ENCODE measurements around the gene TSNAX.

The TSNAX gene

DNA sequence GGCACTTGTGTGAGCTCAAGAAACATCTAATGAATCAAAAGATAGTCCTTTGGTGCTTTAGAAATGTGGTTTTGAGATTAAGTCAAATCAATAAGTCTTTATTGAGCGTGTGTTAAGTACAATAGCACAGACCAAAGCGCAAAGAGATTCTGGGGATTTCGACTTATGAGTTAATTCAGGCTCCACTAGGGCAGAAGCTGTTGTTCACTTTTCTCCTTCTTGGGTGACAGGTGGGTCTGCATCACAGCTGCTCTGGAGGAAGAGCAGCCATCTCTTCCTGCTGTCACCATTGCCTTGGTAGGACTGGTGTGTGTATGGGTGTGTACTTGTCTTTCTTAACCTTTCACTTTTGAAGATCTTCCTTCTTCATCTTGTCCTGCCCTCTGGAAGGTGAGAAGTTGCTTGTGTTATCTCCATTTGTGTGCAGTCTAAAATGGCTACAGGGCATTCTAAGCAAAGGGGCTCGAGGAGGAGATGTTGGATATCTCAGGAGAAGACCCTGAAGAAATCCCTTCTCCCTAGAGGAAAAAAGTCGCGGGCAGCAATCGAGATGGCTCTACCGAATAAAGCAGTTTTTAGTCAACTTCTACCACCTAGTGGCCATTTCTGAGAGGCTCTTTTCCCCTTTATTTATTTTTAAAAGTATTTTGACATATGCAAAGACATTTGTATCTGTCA, 75.3 kb downstream of the TSNAX start:
- peak overlapping the region in 1 of 2 experiments; percentile 74 for H3K4me3 ChIP-seq (ENCODE audit: insufficient read depth in 1 of 2, low read depth in 1 of 2, low read length in 2 of 2)
- DNase-seq: peak; percentile 81
- H2BK5ac ChIP-seq (ENCODE audit: low read depth, low read length, poor library complexity, severe bottlenecking): no peak overlapping the region
- 58% methylated on average over 4 of the region's 8 CpGs for WGBS
- H3K9me3 ChIP-seq (ENCODE audit: control insufficient read depth, low read length): no peaks in the 10 kb centered on the region
- H3K27me3 ChIP-seq (ENCODE audit: control insufficient read depth in 1 of 2, insufficient read depth in 1 of 2, low read length in 2 of 2): no peaks in the 10 kb centered on the region
- H3K18ac ChIP-seq (ENCODE audit: low read depth in 1 of 2, low read length in 2 of 2): no peak overlapping the region
- no peak overlapping the region for H4K91ac ChIP-seq (ENCODE audit: low read length)
- no peaks in the 10 kb centered on the region for H3K79me1 ChIP-seq (replicated peaks; ENCODE audit: low read length, poor library complexity, severe bottlenecking)
- H3K4ac ChIP-seq (ENCODE audit: low read depth in 1 of 2, low read length in 2 of 2): peak overlapping the region in 1 of 2 experiments; percentile 3
- H2AK5ac ChIP-seq (ENCODE audit: low read length, severe bottlenecking): no peak overlapping the region
- H3K4me2 ChIP-seq (ENCODE audit: low read length, poor library complexity, severe bottlenecking): peak overlapping the region; percentile 70
- H3K36me3 ChIP-seq (ENCODE audit: control insufficient read depth in 1 of 2, insufficient read depth in 2 of 2, low read depth in 1 of 2, low read length in 2 of 2): no peaks in the 10 kb centered on the region
- peak overlapping the region; percentile 60 for H3K9ac ChIP-seq (ENCODE audit: low read length)
- H3K27ac ChIP-seq (ENCODE audit: low read length, poor library complexity, severe bottlenecking): no peak overlapping the region
- no peak overlapping the region for H3K23ac ChIP-seq (ENCODE audit: low read length in 2 of 2)
- no peak overlapping the region for H2AFZ ChIP-seq (ENCODE audit: low read depth, low read length)
- H2BK15ac ChIP-seq (ENCODE audit: low read depth, poor library complexity, severe bottlenecking): no peak overlapping the region
- no peak overlapping the region for H3K14ac ChIP-seq (ENCODE audit: low read length in 2 of 2)
- no peak overlapping the region for H2BK120ac ChIP-seq (ENCODE audit: low read depth, low read length)
- peak overlapping the region; percentile 1 for H4K8ac ChIP-seq (ENCODE audit: low read length)
- H3K4me1 ChIP-seq (ENCODE audit: control insufficient read depth, insufficient read depth, low read depth, low read length): peaks cover 2% of the 10 kb centered on the region
- no peak overlapping the region for H2BK12ac ChIP-seq (ENCODE audit: low read length in 2 of 2)

DNA sequence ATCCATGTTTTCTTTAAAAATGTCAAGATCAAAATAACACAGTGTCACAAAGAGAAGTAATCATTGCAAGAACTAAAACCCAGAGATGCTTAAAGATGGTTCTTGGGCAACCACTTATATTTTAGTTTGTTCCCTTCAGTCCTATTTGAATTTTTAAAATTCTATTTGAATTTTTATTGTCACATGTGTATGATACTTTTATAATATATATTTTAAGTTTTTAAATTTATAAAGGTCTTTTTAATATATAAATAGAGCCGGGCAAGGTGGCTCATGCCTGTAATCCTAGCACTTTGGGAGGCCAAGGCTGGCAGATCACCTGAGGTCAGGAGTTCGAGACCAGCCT, 75.8 kb downstream of the TSNAX start:
- H2BK5ac ChIP-seq (ENCODE audit: low read depth, low read length, poor library complexity, severe bottlenecking): no peak overlapping the region
- no peak overlapping the region for H2BK15ac ChIP-seq (ENCODE audit: low read depth, poor library complexity, severe bottlenecking)
- no peaks in the 10 kb centered on the region for H3K79me1 ChIP-seq (replicated peaks; ENCODE audit: low read length, poor library complexity, severe bottlenecking)
- no peak overlapping the region for H3K14ac ChIP-seq (ENCODE audit: low read length in 2 of 2)
- no peak overlapping the region for H2AK5ac ChIP-seq (ENCODE audit: low read length, severe bottlenecking)
- no peak overlapping the region for H3K4ac ChIP-seq (ENCODE audit: low read depth in 1 of 2, low read length in 2 of 2)
- no peak overlapping the region for H3K9ac ChIP-seq (ENCODE audit: low read length)
- DNase-seq: no peak
- H2AFZ ChIP-seq (ENCODE audit: low read depth, low read length): no peak overlapping the region
- no peaks in the 10 kb centered on the region for H3K27me3 ChIP-seq (ENCODE audit: control insufficient read depth in 1 of 2, insufficient read depth in 1 of 2, low read length in 2 of 2)
- no peak overlapping the region for H4K91ac ChIP-seq (ENCODE audit: low read length)
- H3K9me3 ChIP-seq (ENCODE audit: control insufficient read depth, low read length): no peaks in the 10 kb centered on the region
- peaks cover 2% of the 10 kb centered on the region for H3K4me1 ChIP-seq (ENCODE audit: control insufficient read depth, insufficient read depth, low read depth, low read length)
- H3K27ac ChIP-seq (ENCODE audit: low read length, poor library complexity, severe bottlenecking): no peak overlapping the region
- H3K4me3 ChIP-seq (ENCODE audit: insufficient read depth in 1 of 2, low read depth in 1 of 2, low read length in 2 of 2): no peak overlapping the region
- H3K18ac ChIP-seq (ENCODE audit: low read depth in 1 of 2, low read length in 2 of 2): no peak overlapping the region
- no peak overlapping the region for H3K4me2 ChIP-seq (ENCODE audit: low read length, poor library complexity, severe bottlenecking)
- no peak overlapping the region for H3K23ac ChIP-seq (ENCODE audit: low read length in 2 of 2)
- no CpG with 5 or more reads among the region's 2 CpGs for WGBS
- H2BK12ac ChIP-seq (ENCODE audit: low read length in 2 of 2): no peak overlapping the region
- no peak overlapping the region for H4K8ac ChIP-seq (ENCODE audit: low read length)
- H2BK120ac ChIP-seq (ENCODE audit: low read depth, low read length): no peak overlapping the region
- no peaks in the 10 kb centered on the region for H3K36me3 ChIP-seq (ENCODE audit: control insufficient read depth in 1 of 2, insufficient read depth in 2 of 2, low read depth in 1 of 2, low read length in 2 of 2)

GRCh38 chr1:231605149-231606100, 77.0 kb downstream of the TSNAX start:
- Histone ChIP-seq H3K27ac (ENCODE audit: low read length, poor library complexity, severe bottlenecking) (no peak overlapping the region), H2BK5ac (ENCODE audit: low read depth, low read length, poor library complexity, severe bottlenecking) (no peak overlapping the region), H3K14ac (ENCODE audit: low read length in 2 of 2) (peak overlapping the region in 1 of 2 experiments; percentile 15), H3K23ac (ENCODE audit: low read length in 2 of 2) (no peak overlapping the region), H4K91ac (ENCODE audit: low read length) (no peak overlapping the region), H2BK15ac (ENCODE audit: low read depth, poor library complexity, severe bottlenecking) (no peak overlapping the region), H3K4me3 (ENCODE audit: insufficient read depth in 1 of 2, low read depth in 1 of 2, low read length in 2 of 2) (no peak overlapping the region), H3K4me2 (ENCODE audit: low read length, poor library complexity, severe bottlenecking) (no peak overlapping the region), H2BK12ac (ENCODE audit: low read length in 2 of 2) (no peak overlapping the region), H3K36me3 (ENCODE audit: control insufficient read depth in 1 of 2, insufficient read depth in 2 of 2, low read depth in 1 of 2, low read length in 2 of 2) (no peaks in the 10 kb centered on the region), H3K9me3 (ENCODE audit: control insufficient read depth, low read length) (no peaks in the 10 kb centered on the region), H3K4ac (ENCODE audit: low read depth in 1 of 2, low read length in 2 of 2) (no peak overlapping the region), H2AFZ (ENCODE audit: low read depth, low read length) (no peak overlapping the region), H2BK120ac (ENCODE audit: low read depth, low read length) (no peak overlapping the region), H3K27me3 (ENCODE audit: control insufficient read depth in 1 of 2, insufficient read depth in 1 of 2, low read length in 2 of 2) (peaks cover 2 to 3% of the 10 kb centered on the region in 2 experiments), H3K79me1 (replicated peaks; ENCODE audit: low read length, poor library complexity, severe bottlenecking) (no peaks in the 10 kb centered on the region), H3K4me1 (ENCODE audit: control insufficient read depth, insufficient read depth, low read depth, low read length) (peaks cover 2% of the 10 kb centered on the region), H2AK5ac (ENCODE audit: low read length, severe bottlenecking) (no peak overlapping the region), H4K8ac (ENCODE audit: low read length) (no peak overlapping the region), H3K18ac (ENCODE audit: low read depth in 1 of 2, low read length in 2 of 2) (no peak overlapping the region), H3K9ac (ENCODE audit: low read length) (no peak overlapping the region)
- DNase-seq: no peak
- WGBS: 53% methylated on average over 8 of the region's 8 CpGs

GRCh38 chr1:231606712-231607111, 78.2 kb downstream of the TSNAX start:
- H3K23ac ChIP-seq (ENCODE audit: low read length in 2 of 2): no peak overlapping the region
- H2AFZ ChIP-seq (ENCODE audit: low read depth, low read length): no peak overlapping the region
- H2BK5ac ChIP-seq (ENCODE audit: low read depth, low read length, poor library complexity, severe bottlenecking): no peak overlapping the region
- H3K36me3 ChIP-seq (ENCODE audit: control insufficient read depth in 1 of 2, insufficient read depth in 2 of 2, low read depth in 1 of 2, low read length in 2 of 2): no peaks in the 10 kb centered on the region
- H3K27ac ChIP-seq (ENCODE audit: low read length, poor library complexity, severe bottlenecking): no peak overlapping the region
- no peaks in the 10 kb centered on the region for H3K9me3 ChIP-seq (ENCODE audit: control insufficient read depth, low read length)
- no peak for DNase-seq
- no peak overlapping the region for H3K4me3 ChIP-seq (ENCODE audit: insufficient read depth in 1 of 2, low read depth in 1 of 2, low read length in 2 of 2)
- no peak overlapping the region for H2AK5ac ChIP-seq (ENCODE audit: low read length, severe bottlenecking)
- peak overlapping the region in 1 of 2 experiments; percentile 42 for H2BK12ac ChIP-seq (ENCODE audit: low read length in 2 of 2)
- H3K18ac ChIP-seq (ENCODE audit: low read depth in 1 of 2, low read length in 2 of 2): no peak overlapping the region
- no peak overlapping the region for H3K4me2 ChIP-seq (ENCODE audit: low read length, poor library complexity, severe bottlenecking)
- H4K91ac ChIP-seq (ENCODE audit: low read length): no peak overlapping the region
- peaks cover 2% of the 10 kb centered on the region for H3K4me1 ChIP-seq (ENCODE audit: control insufficient read depth, insufficient read depth, low read depth, low read length)
- no peaks in the 10 kb centered on the region for H3K79me1 ChIP-seq (replicated peaks; ENCODE audit: low read length, poor library complexity, severe bottlenecking)
- no peak overlapping the region for H3K14ac ChIP-seq (ENCODE audit: low read length in 2 of 2)
- H4K8ac ChIP-seq (ENCODE audit: low read length): no peak overlapping the region
- H3K4ac ChIP-seq (ENCODE audit: low read depth in 1 of 2, low read length in 2 of 2): no peak overlapping the region
- H3K27me3 ChIP-seq (ENCODE audit: control insufficient read depth in 1 of 2, insufficient read depth in 1 of 2, low read length in 2 of 2): peaks cover 4 to 6% of the 10 kb centered on the region in 2 experiments
- no peak overlapping the region for H3K9ac ChIP-seq (ENCODE audit: low read length)
- no peak overlapping the region for H2BK120ac ChIP-seq (ENCODE audit: low read depth, low read length)
- no peak overlapping the region for H2BK15ac ChIP-seq (ENCODE audit: low read depth, poor library complexity, severe bottlenecking)
- 80% methylated on average over 3 of the region's 4 CpGs for WGBS

Measured in mesenchymal stem cell (in vitro differentiated cells and primary cell).